Mesenchymal stem cell (in vitro differentiated cells and primary cell): ENCODE measurements around the gene ONECUT1.

Source experiments
- DNase-seq: peaks from one replicate; pipeline ENCODE4 v3.0.0-alpha.2; 2013
- H2AFZ ChIP-seq: one replicate; pipeline ENCODE4 v1.6.1; 2013; ENCODE audit warnings: low read depth, mild to moderate bottlenecking, control low read depth, inconsistent platforms, low read length, moderate library complexity
- H2AK5ac ChIP-seq: 2 replicates; pipeline ENCODE4 v1.6.1; 2013; ENCODE audit warnings: low read length, moderate library complexity, mild to moderate bottlenecking, inconsistent platforms; ENCODE audit not compliant: severe bottlenecking
- H2BK120ac ChIP-seq: one replicate; pipeline ENCODE4 v1.6.1; 2013; ENCODE audit warnings: low read depth, mild to moderate bottlenecking, inconsistent platforms, low read length, moderate library complexity
- H2BK12ac ChIP-seq, 2 experiments: one replicate each; pipeline ENCODE4 v1.6.1; 2013; ENCODE audit warnings: inconsistent platforms in 2 of 2, low read length in 2 of 2, mild to moderate bottlenecking in 2 of 2, moderate library complexity in 2 of 2, control low read depth in 1 of 2
- H2BK15ac ChIP-seq: one replicate; pipeline ENCODE4 v1.6.1; 2013; ENCODE audit warnings: mild to moderate bottlenecking, low read depth, inconsistent platforms; ENCODE audit not compliant: poor library complexity, severe bottlenecking
- H2BK5ac ChIP-seq: 2 replicates; pipeline ENCODE4 v1.6.1; 2013; ENCODE audit warnings: low read depth, mild to moderate bottlenecking, low read length, control low read depth, inconsistent platforms; ENCODE audit not compliant: poor library complexity, severe bottlenecking
- H3K14ac ChIP-seq, 2 experiments: one replicate each; pipeline ENCODE4 v1.6.1; 2013; ENCODE audit warnings: inconsistent platforms in 2 of 2, low read length in 2 of 2, control low read depth in 1 of 2, mild to moderate bottlenecking in 1 of 2, moderate library complexity in 1 of 2
- H3K18ac ChIP-seq, 2 experiments: one replicate each; pipeline ENCODE4 v1.6.1; 2013; ENCODE audit warnings: inconsistent platforms in 2 of 2, low read length in 2 of 2, control low read depth in 1 of 2, low read depth in 1 of 2, mild to moderate bottlenecking in 1 of 2
- H3K23ac ChIP-seq, 2 experiments: one replicate each; pipeline ENCODE4 v1.6.1; 2013; ENCODE audit warnings: inconsistent platforms in 2 of 2, low read length in 2 of 2, mild to moderate bottlenecking in 2 of 2, moderate library complexity in 2 of 2, control low read depth in 1 of 2
- H3K27ac ChIP-seq: 2 replicates; pipeline ENCODE4 v1.5.1; 2013; ENCODE audit warnings: mild to moderate bottlenecking, moderate library complexity, low read length, control low read depth, inconsistent platforms; ENCODE audit not compliant: poor library complexity, severe bottlenecking
- H3K27me3 ChIP-seq, 2 experiments: 2 replicates each; pipeline versions ENCODE4 v1.6.1 to v1.7.0; 2013; ENCODE audit warnings: low read length in 2 of 2, mild to moderate bottlenecking in 2 of 2, moderate library complexity in 2 of 2, control low read depth in 1 of 2, inconsistent platforms in 1 of 2; ENCODE audit not compliant: control insufficient read depth in 1 of 2, insufficient read depth in 1 of 2
- H3K36me3 ChIP-seq, 2 experiments: 2 replicates each; pipeline versions ENCODE4 v1.6.1 to v1.7.0; 2013; ENCODE audit warnings: low read length in 2 of 2, control low read depth in 1 of 2, inconsistent platforms in 1 of 2, low read depth in 1 of 2, mild to moderate bottlenecking in 1 of 2; ENCODE audit not compliant: insufficient read depth in 2 of 2, control insufficient read depth in 1 of 2
- H3K4ac ChIP-seq, 2 experiments: one replicate each; pipeline ENCODE4 v1.6.1; 2013; ENCODE audit warnings: inconsistent platforms in 2 of 2, low read length in 2 of 2, mild to moderate bottlenecking in 2 of 2, moderate library complexity in 2 of 2, control low read depth in 1 of 2, low read depth in 1 of 2
- H3K4me1 ChIP-seq: 2 replicates; pipeline ENCODE4 v1.6.1; 2013; ENCODE audit warnings: low read depth, low read length, control low read depth; ENCODE audit not compliant: control insufficient read depth, insufficient read depth
- H3K4me2 ChIP-seq: 2 replicates; pipeline ENCODE4 v1.6.1; 2013; ENCODE audit warnings: low read length, mild to moderate bottlenecking, inconsistent platforms; ENCODE audit not compliant: poor library complexity, severe bottlenecking
- H3K4me3 ChIP-seq, 2 experiments: 2 replicates each; pipeline versions ENCODE4 v1.5.1 to v1.7.0; 2013; ENCODE audit warnings: low read length in 2 of 2, mild to moderate bottlenecking in 2 of 2, control low read depth in 1 of 2, low read depth in 1 of 2; ENCODE audit not compliant: insufficient read depth in 1 of 2
- H3K79me1 ChIP-seq: replicated peaks from 2 replicates; pipeline ENCODE4 v1.6.1; 2013; ENCODE audit warnings: mild to moderate bottlenecking, control low read depth, low read length, inconsistent platforms; ENCODE audit not compliant: poor library complexity, severe bottlenecking
- H3K9ac ChIP-seq: 2 replicates; pipeline ENCODE4 v1.7.0; 2013; ENCODE audit warnings: mild to moderate bottlenecking, low read length, moderate library complexity
- H3K9me3 ChIP-seq: 2 replicates; pipeline ENCODE4 v1.7.0; 2013; ENCODE audit warnings: mild to moderate bottlenecking, low read length; ENCODE audit not compliant: control insufficient read depth
- H4K8ac ChIP-seq: one replicate; pipeline ENCODE4 v1.6.1; 2013; ENCODE audit warnings: inconsistent platforms, mild to moderate bottlenecking, low read length, moderate library complexity
- H4K91ac ChIP-seq: one replicate; pipeline ENCODE4 v1.6.1; 2013; ENCODE audit warnings: mild to moderate bottlenecking, low read length, inconsistent platforms
- whole genome bisulfite sequencing: methylation state at CpG from one replicate; pipeline ENCODE4 v1.1.7; 2013; ENCODE audit warnings: mixed read lengths; 5-methylcytosine and 5-hydroxymethylcytosine counted together

ONECUT1 gene

DNA sequence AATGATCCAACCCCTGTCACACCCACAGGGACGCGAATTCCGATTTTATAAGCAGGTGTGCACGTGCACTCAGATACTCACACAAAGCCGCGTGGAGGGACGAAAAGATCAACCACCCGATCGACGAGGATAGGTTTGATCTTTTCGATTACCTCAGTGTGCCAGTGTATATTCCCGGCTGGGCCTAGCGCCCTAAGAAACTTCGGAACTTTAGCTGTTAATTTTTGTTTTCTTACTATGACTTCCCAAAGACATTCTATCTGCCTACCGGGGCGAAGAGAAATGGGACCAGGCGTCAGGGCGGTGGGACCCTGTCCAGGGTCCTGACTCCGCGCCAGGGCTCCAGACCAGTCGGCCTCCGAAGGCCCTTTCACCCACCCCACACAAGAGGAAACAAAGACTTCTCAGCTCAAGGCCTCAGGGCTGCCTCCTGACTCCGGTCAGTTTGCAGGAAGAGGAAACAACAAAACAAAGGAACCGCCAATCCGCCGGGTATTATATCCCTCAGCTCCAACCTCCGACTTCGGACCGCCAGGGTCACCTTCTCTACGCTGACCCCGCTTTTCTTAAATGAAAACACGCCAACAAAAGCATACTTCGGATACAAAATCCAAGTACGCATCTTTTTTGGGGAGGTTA lies 6.8 kb downstream of the ONECUT1 start:
- H3K36me3 ChIP-seq: no peaks in the 10 kb centered on the region
- H4K91ac ChIP-seq: no peak overlapping the region
- no peak overlapping the region for H4K8ac ChIP-seq
- no peak overlapping the region for H3K4me3 ChIP-seq
- WGBS: 23% methylated on average over 29 of the region's 34 CpGs
- no peaks in the 10 kb centered on the region for H3K9me3 ChIP-seq
- peak overlapping the region; percentile 75 for H3K4me2 ChIP-seq
- H2BK12ac ChIP-seq: no peak overlapping the region
- no peak overlapping the region for H2AFZ ChIP-seq
- H3K23ac ChIP-seq: no peak overlapping the region
- no peak for DNase-seq
- H3K4ac ChIP-seq: no peak overlapping the region
- H2BK15ac ChIP-seq: no peak overlapping the region
- no peak overlapping the region for H3K9ac ChIP-seq
- no peak overlapping the region for H2BK5ac ChIP-seq
- H3K14ac ChIP-seq: no peak overlapping the region
- no peak overlapping the region for H2AK5ac ChIP-seq
- no peak overlapping the region for H3K18ac ChIP-seq
- no peak overlapping the region for H2BK120ac ChIP-seq
- H3K27ac ChIP-seq: no peak overlapping the region
- H3K79me1 ChIP-seq: peaks cover 2% of the 10 kb centered on the region
- peaks cover 45% of the 10 kb centered on the region for H3K4me1 ChIP-seq
- peaks cover 66 to 84% of the 10 kb centered on the region in 2 experiments for H3K27me3 ChIP-seq

DNA sequence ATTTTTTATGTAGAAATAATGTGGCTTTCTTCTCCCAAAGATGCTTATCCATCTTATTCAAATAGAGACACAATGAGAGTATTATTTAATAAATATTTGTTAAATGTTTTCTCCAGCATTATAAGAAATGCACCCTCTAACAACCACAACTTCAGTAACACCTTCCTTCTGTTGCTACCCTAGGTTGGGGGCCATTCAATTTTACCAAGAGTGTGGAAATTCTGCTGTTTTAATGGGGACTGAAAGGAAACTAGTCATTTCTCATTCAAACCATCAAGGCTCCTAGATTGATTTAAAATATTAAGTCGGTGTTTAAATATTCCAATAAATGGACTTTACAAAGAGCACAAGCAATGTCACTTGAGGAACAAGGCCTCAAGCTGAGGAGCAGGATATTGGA lies 7.6 kb downstream of the ONECUT1 start:
- DNase-seq: no peak
- Histone ChIP-seq H3K9me3 (no peaks in the 10 kb centered on the region), H2BK12ac (no peak overlapping the region), H3K4ac (no peak overlapping the region), H4K8ac (no peak overlapping the region), H3K36me3 (no peaks in the 10 kb centered on the region), H3K23ac (no peak overlapping the region), H2AK5ac (no peak overlapping the region), H3K18ac (no peak overlapping the region), H3K9ac (no peak overlapping the region), H2BK15ac (no peak overlapping the region), H2BK5ac (no peak overlapping the region), H3K14ac (no peak overlapping the region), H3K27ac (no peak overlapping the region), H3K4me1 (peaks cover 37% of the 10 kb centered on the region), H3K27me3 (peaks cover 58 to 84% of the 10 kb centered on the region in 2 experiments), H3K4me3 (no peak overlapping the region), H3K4me2 (no peak overlapping the region), H3K79me1 (peaks cover 2% of the 10 kb centered on the region), H4K91ac (no peak overlapping the region), H2AFZ (no peak overlapping the region), H2BK120ac (no peak overlapping the region)
- no CpG with 5 or more reads among the region's 1 CpG for WGBS

- H2BK12ac ChIP-seq: no peak overlapping the region
- no peak overlapping the region for H2BK5ac ChIP-seq
- H3K27ac ChIP-seq: no peak overlapping the region
- H3K18ac ChIP-seq: no peak overlapping the region
- DNase-seq: peak; percentile 54
- H4K8ac ChIP-seq: no peak overlapping the region
- H2BK15ac ChIP-seq: no peak overlapping the region
- WGBS: 13% methylated on average over 17 of the region's 18 CpGs
- H2AFZ ChIP-seq: no peak overlapping the region
- peaks cover 19% of the 10 kb centered on the region for H3K4me1 ChIP-seq
- H4K91ac ChIP-seq: no peak overlapping the region
- no peak overlapping the region for H3K23ac ChIP-seq
- no peaks in the 10 kb centered on the region for H3K79me1 ChIP-seq
- peak overlapping the region in 1 of 2 experiments; percentile 57 for H3K4me3 ChIP-seq
- no peaks in the 10 kb centered on the region for H3K9me3 ChIP-seq
- H2AK5ac ChIP-seq: no peak overlapping the region
- no peak overlapping the region for H3K4me2 ChIP-seq
- H3K9ac ChIP-seq: peak overlapping the region; percentile 4
- no peak overlapping the region for H3K4ac ChIP-seq
- H3K27me3 ChIP-seq: peaks cover 44 to 86% of the 10 kb centered on the region in 2 experiments
- no peaks in the 10 kb centered on the region for H3K36me3 ChIP-seq
- no peak overlapping the region for H3K14ac ChIP-seq
- H2BK120ac ChIP-seq: no peak overlapping the region
These were observed 9.8 kb downstream of the ONECUT1 start for GRCh38 chr15:52780172-52780980.

- no peak overlapping the region for H3K27ac ChIP-seq
These were observed 11.7 kb downstream of the ONECUT1 start for GRCh38 chr15:52778457-52778856.

More at GRCh38 chr15:52778457-52778856, 11.7 kb downstream of the ONECUT1 start:
- Histone ChIP-seq H3K9me3 (no peaks in the 10 kb centered on the region), H3K4me1 (peaks cover 2% of the 10 kb centered on the region), H3K9ac (no peak overlapping the region), H2BK5ac (no peak overlapping the region), H4K91ac (no peak overlapping the region), H2AK5ac (no peak overlapping the region), H3K36me3 (no peaks in the 10 kb centered on the region), H2AFZ (no peak overlapping the region), H3K18ac (no peak overlapping the region), H3K79me1 (no peaks in the 10 kb centered on the region), H4K8ac (no peak overlapping the region), H2BK15ac (no peak overlapping the region), H2BK12ac (no peak overlapping the region), H3K4ac (no peak overlapping the region), H3K27me3 (peaks cover 25 to 75% of the 10 kb centered on the region in 2 experiments), H3K4me3 (no peak overlapping the region), H3K4me2 (no peak overlapping the region), H3K14ac (no peak overlapping the region), H2BK120ac (no peak overlapping the region), H3K23ac (no peak overlapping the region)
- no peak for DNase-seq
- WGBS: 21% methylated on average over 1 of the region's 1 CpG
